Activated naive CD4-positive, alpha-beta T cell treated with anti-CD3 and anti-CD28 coated beads, Interleukin-2, amount 50 U/mL, for 72 hours (primary cell): ENCODE data around the gene PHF2. TPM values are rescaled to one million over a fixed set of nuclear protein-coding genes. Genes with fewer than 3 reads are reported as not detected.
A peak's percentile ranks its signal among the peaks of the same experiment; 100 is the strongest.

Experiments used
- ATAC-seq, 2 donors: fragments of 150-1000 bp; cut with Tn5 transposase; 2 replicates each; pipeline ENCODE4 v1.10.0; 2021; ENCODE audit warnings: mild to moderate bottlenecking in 2 of 2, moderate library complexity in 2 of 2
- DNase-seq, 2 donors: peaks; one replicate each; pipeline ENCODE4 v3.0.0; 2021 to 2022; ENCODE audit warnings: low spot score in 2 of 2
- H3K27ac Mint-ChIP-seq, 2 donors: one replicate each; pipeline ENCODE4 v1.8.0; 2022; ENCODE audit warnings: mild to moderate bottlenecking in 2 of 2, mixed read lengths in 2 of 2
- H3K36me3 Mint-ChIP-seq, 2 donors: one replicate each; pipeline ENCODE4 v1.8.0; 2022; ENCODE audit warnings: mixed read lengths in 2 of 2
- H3K9me3 Mint-ChIP-seq, 2 donors: one replicate each; pipeline ENCODE4 v1.8.0; 2022; ENCODE audit warnings: mixed read lengths in 2 of 2
- total RNA-seq, 2 donors: library from RNA; stranded (reverse); gene quantifications; one replicate each; pipeline ENCODE4 v1.2.3, GENCODE V29; 2022

PHF2 gene
- total RNA-seq, 2 donors from 2014 or later = 12.3 to 15.5 TPM

DNA sequence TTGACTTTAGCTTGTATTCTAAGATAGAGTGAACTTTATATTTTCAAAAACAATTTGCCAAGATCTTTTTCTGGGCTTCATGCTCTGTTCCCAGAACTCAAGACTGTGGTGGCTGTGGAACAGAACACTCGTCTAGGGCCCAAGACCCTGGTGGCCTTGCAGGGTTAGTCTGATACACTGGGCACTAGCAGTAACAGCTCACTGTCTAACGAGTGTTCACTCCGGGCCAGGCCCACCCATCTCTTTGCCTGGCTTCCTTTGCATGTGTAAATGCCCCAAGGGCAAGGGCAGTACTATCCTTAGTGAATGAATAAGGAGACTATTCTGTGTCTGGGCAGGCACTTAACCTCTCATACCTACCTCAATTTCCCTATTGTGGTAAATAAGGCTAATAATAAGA lies 47.4 kb downstream of the PHF2 start:
- DNase-seq (no peak), ATAC-seq (no peak)
- peaks cover 6 to 15% of the 10 kb centered on the region in 2 donors for H3K36me3 Mint-ChIP-seq
- peaks cover 5 to 13% of the 10 kb centered on the region in 2 donors for H3K9me3 Mint-ChIP-seq
- H3K27ac Mint-ChIP-seq = no peak overlapping the region

GRCh38 chr9:93624431-93624834 lies 48.0 kb downstream of the PHF2 start:
- Mint-ChIP-seq H3K9me3 (peaks cover 5 to 13% of the 10 kb centered on the region in 2 donors), H3K27ac (no peak overlapping the region), H3K36me3 (peaks cover 6 to 19% of the 10 kb centered on the region in 2 donors)
- DNase-seq = no peak
- peak in 1 of 2 donors; percentile 29 for ATAC-seq

DNA sequence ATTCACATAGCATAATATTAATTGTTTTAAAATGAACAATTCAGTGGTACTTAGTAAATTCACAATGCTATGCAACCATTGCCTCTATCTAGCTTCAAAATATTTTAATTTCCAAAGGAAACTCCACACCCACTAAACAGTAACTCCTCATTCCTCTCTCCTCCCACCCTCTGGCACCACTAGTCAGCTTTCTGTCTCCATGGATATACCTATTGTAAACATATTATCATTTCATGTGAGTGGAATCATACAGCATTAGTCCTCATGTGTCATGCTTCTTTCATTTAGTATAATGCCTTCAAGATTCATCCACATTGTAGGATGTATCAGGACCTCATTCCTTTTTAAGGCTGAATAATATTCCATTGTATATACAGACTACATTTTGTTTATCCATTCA lies 48.6 kb downstream of the PHF2 start:
- no peak overlapping the region for H3K27ac Mint-ChIP-seq
- no peak for ATAC-seq
- H3K36me3 Mint-ChIP-seq = peaks cover 6 to 19% of the 10 kb centered on the region in 2 donors
- peaks cover 5 to 13% of the 10 kb centered on the region in 2 donors for H3K9me3 Mint-ChIP-seq
- no peak for DNase-seq

GRCh38 chr9:93629920-93630319 lies 53.5 kb downstream of the PHF2 start:
- Mint-ChIP-seq H3K36me3 (peaks cover 6 to 19% of the 10 kb centered on the region in 2 donors), H3K9me3 (peaks cover 5 to 13% of the 10 kb centered on the region in 2 donors), H3K27ac (peak overlapping the region in 1 of 2 donors; percentile 27)
- DNase-seq (no peak), ATAC-seq (no peak)

GRCh38 chr9:93630806-93631411 lies 54.5 kb downstream of the PHF2 start:
- peaks cover 15 to 28% of the 10 kb centered on the region in 2 donors for H3K36me3 Mint-ChIP-seq
- no peak for ATAC-seq
- peak in 1 of 2 donors; percentile 31 for DNase-seq
- H3K9me3 Mint-ChIP-seq = peaks cover 5 to 19% of the 10 kb centered on the region in 2 donors
- no peak overlapping the region for H3K27ac Mint-ChIP-seq

- ATAC-seq (no peak), DNase-seq (peak in 1 of 2 donors; percentile 30)
- Mint-ChIP-seq H3K9me3 (peaks cover 0 to 12% of the 10 kb centered on the region in 2 donors), H3K27ac (no peak overlapping the region), H3K36me3 (peaks cover 29 to 42% of the 10 kb centered on the region in 2 donors)
These were observed 57.3 kb downstream of the PHF2 start for GRCh38 chr9:93633492-93634221.

GRCh38 chr9:93634311-93635185 lies 58.2 kb downstream of the PHF2 start:
- ATAC-seq = no peak

DNA sequence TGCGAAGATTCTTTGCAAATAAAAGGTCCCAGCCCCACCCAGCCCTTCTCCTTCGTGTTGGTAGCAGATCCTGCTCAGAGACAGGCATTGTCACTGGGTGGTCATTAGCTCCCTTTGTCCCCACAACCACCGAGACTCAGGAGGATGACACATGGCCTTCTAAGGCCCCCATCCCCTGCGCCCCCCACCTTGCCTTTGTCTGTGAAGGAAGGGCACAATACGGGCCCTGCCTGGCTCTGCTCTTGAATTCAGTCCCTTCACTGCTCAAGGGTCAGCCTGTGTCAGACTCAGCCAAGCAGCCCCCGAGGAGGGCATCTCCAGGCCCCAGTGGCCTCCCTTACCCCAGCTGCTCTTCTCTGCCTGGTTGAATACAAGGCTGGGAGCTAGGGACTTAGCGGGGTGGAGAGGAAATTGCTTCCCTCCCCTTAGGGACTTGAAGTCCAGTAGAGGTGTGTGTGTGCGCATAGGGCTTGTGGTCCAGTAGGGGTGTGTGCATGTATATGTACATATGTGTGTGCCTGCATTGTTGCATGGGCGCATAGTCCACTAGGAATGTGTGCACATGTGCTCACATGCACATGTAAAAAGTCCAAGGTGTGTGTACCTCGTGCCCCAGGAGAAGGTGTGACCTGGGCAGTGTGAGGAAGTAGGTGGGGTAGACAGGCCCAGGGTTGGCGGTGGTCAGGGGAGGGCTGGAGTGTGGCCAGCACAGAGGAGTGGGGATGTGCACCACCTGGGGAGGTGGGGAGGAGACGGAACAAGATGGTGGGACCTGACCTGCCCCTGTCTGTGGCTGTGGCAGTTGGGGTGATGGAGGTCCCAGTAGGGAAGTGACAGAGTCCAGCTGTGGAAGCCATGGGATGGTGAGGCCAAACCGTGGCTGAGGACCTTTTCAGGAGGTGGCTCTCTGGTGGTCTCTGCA lies 59.1 kb downstream of the PHF2 start:
- H3K27ac Mint-ChIP-seq = no peak overlapping the region
- DNase-seq = no peak
- no peak for ATAC-seq
- peaks cover 0 to 12% of the 10 kb centered on the region in 2 donors for H3K9me3 Mint-ChIP-seq
- H3K36me3 Mint-ChIP-seq = peaks cover 29 to 36% of the 10 kb centered on the region in 2 donors

More at GRCh38 chr9:93634311-93635185, 58.2 kb downstream of the PHF2 start:
- H3K27ac Mint-ChIP-seq = no peak overlapping the region
- peaks cover 29 to 36% of the 10 kb centered on the region in 2 donors for H3K36me3 Mint-ChIP-seq
- H3K9me3 Mint-ChIP-seq = peaks cover 0 to 12% of the 10 kb centered on the region in 2 donors
- peak in 1 of 2 donors; percentile 38 for DNase-seq

- Mint-ChIP-seq H3K27ac (no peak overlapping the region), H3K9me3 (peaks cover 0 to 12% of the 10 kb centered on the region in 2 donors), H3K36me3 (peaks cover 29 to 36% of the 10 kb centered on the region in 2 donors)
- DNase-seq = no peak
- ATAC-seq = no peak
These were observed 59.8 kb downstream of the PHF2 start for GRCh38 chr9:93636172-93636661.

DNA sequence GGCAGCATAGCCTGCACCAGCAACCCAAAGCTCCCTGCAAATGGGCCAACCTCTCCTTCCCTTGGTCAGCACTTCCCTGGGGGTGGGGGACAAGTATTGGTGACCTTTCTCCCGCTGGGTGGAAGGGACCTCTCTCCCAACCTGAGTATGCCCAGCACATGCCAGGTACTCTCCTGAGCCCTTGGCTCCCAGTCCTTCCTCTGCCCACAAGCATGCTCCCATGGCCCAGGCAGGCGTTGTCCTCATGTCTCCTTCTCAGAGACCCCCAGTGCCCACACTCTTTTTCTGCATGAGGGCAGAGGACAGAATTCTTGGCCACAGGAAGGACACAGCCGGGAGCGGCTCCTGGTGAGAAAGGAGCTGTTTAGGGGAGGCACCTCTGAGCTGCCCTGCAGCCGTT lies 60.3 kb downstream of the PHF2 start:
- Mint-ChIP-seq H3K36me3 (peaks cover 29 to 36% of the 10 kb centered on the region in 2 donors), H3K9me3 (peaks cover 0 to 12% of the 10 kb centered on the region in 2 donors), H3K27ac (no peak overlapping the region)
- DNase-seq (no peak), ATAC-seq (no peak)

DNA sequence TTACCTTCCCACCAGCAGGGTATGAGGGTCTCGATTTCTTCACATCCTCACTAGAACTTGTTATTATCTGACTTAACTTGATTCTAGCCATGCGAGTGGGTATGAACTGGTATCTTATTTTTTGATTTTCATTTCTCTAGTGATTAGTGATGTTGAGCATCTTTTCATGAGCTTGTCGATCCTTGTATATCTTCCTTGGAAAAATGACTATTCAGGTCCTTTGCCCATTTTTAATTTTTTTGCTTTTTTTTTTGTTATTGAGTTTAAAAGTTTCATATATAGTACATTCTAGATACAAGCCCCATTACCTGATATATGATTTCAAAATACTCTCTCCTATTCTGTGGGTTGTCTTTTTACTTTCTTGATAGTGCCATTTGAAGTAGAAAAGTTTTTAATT lies 61.5 kb downstream of the PHF2 start:
- Mint-ChIP-seq H3K27ac (no peak overlapping the region), H3K36me3 (peaks cover 29 to 36% of the 10 kb centered on the region in 2 donors), H3K9me3 (peaks cover 0 to 12% of the 10 kb centered on the region in 2 donors)
- no peak for DNase-seq
- ATAC-seq = no peak

GRCh38 chr9:93640027-93640426 lies 63.6 kb downstream of the PHF2 start:
- DNase-seq = no peak
- H3K27ac Mint-ChIP-seq = no peak overlapping the region
- H3K36me3 Mint-ChIP-seq = peaks cover 36% of the 10 kb centered on the region in 2 donors
- H3K9me3 Mint-ChIP-seq = peaks cover 0 to 12% of the 10 kb centered on the region in 2 donors
- ATAC-seq = no peak

GRCh38 chr9:93642961-93643360 lies 66.6 kb downstream of the PHF2 start:
- Mint-ChIP-seq H3K27ac (no peak overlapping the region), H3K36me3 (peaks cover 6 to 7% of the 10 kb centered on the region in 2 donors), H3K9me3 (no peaks in the 10 kb centered on the region)
- no peak for DNase-seq
- ATAC-seq = no peak

DNA sequence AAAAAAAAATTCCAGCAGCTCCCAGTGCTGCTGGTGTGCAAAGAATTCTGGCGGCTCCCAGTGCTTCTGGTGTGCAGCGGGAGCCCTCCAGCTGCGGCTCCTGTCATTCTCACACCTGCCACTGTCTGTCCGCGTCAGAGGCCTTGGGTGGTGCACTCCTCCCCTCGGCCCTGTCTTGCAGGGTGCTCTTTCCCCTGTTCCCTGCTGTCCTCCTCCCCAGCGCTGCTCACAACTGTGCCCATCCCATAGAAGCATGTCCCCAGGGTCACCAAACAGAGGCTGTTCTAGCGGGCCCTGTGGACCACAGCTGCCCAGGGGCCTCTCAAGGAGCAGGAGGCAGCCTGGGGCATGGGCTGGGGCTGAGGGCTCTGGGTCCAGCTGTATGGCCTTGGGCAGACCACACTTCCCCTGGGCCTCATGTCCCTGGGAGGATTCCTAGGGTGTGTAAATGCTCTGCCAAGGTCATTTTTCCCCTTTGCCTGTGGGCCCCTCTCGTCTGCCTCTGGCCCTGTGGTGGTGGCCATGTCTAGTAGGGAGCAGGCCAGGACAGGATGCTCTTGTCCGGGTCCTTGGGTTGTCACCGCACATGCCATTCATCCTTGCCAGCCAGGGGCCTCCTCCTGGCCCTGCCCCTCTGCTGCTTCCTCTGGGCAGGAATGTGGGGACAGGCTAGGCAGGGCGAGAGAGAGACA lies 68.2 kb downstream of the PHF2 start:
- peak overlapping the region; percentile 55 to 69 for H3K27ac Mint-ChIP-seq
- peaks cover 0 to 6% of the 10 kb centered on the region in 2 donors for H3K36me3 Mint-ChIP-seq
- no peaks in the 10 kb centered on the region for H3K9me3 Mint-ChIP-seq
- DNase-seq (peak in 1 of 2 donors; percentile 35), ATAC-seq (no peak)
